Measurements from ENCODE around the gene TCF4.

Gene TCF4

DNA sequence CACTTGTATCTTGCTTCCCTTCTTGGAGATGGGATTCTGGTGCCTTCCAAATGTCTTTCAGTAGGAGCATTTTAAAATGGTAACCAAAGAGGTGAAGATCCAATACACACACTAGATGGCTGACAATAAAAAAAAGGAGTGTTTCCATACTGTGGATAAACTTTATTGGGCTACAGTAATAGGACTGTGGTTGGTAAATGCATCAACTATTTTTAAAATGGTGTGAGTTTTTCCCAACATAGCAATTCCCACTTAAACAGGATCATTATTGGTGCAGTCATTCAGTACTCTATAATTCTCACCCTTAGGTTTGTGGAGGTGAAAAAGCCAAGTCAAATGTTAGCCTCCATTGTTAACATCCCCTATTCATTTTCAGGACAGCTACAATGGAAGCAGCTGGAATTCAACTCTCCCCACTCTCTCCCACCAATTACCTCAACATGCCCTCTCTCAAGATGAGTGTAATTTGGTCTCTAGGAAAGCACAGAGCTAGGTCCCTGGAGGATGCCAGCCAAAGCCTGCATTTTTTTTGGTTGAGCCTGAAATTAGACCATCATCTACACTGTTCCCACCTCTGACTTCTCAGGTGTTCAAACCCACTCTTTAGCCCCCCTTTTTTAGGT, 273.3 kb downstream of the TCF4 start:
- DNase-seq, result peak; percentile 69

DNA sequence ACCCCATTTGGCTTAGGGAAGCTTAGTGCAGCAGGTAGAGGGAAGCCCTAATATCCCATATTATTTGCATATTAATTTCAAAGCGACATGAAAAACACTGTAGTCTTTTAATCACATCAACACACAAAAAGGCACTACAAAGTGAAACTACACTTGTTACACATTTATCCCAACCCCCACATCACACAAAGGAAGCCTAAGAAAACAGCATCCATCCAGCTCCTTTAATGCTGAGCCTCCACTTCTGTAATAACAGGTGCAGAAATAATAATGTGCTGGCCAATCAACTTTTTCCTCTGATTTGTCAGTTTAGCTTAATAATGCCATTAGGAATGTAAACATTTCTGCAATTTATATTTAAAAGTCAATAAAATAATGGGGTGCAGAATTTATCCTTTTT, 274.0 kb downstream of the TCF4 start:
- DNase-seq, result no peak

DNA sequence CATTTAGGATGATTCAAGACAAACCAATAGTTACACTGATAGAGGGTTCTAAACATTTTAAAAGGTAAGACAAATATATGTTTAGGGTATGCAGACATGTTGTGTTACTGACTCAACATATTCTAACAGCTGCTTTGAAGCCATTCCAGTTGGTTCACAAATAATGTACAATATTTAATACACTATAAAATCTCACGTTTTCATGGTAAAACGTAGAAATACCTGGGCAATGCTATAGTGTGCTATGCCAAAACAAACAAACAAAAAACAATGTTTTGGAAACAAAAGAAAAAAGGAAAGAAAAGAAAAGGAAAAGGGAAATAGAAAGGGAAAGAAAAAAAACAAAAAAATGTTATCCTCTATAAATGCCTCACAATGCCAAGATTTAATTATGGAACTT, 277.1 kb downstream of the TCF4 start:
- no peak for DNase-seq

GRCh38 chr18:55310044-55310676, 277.8 kb downstream of the TCF4 start:
- no peak for DNase-seq

DNA sequence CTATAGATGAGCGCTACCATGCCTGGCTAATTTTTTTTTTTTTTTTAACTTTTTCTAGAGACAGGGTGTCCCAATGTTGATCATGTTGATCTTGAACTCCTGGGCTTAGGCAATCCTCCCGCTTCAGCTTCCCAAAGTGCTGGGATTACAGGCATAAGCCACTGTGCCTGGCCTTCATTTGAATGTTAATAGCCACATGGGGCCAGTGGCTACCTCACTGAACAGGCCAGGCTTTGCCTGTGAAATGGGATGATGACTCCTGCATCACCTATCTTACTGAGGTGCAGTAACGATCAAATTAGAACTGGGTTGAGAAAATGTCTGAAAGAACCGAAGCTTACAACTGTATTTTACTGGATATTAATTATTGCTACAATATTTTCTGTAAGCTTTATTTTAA, 278.7 kb downstream of the TCF4 start:
- no peak for DNase-seq

GRCh38 chr18:55307505-55307904, 280.5 kb downstream of the TCF4 start:
- DNase-seq, result no peak

GRCh38 chr18:55306359-55307024, 281.5 kb downstream of the TCF4 start:
- no peak for DNase-seq

DNA sequence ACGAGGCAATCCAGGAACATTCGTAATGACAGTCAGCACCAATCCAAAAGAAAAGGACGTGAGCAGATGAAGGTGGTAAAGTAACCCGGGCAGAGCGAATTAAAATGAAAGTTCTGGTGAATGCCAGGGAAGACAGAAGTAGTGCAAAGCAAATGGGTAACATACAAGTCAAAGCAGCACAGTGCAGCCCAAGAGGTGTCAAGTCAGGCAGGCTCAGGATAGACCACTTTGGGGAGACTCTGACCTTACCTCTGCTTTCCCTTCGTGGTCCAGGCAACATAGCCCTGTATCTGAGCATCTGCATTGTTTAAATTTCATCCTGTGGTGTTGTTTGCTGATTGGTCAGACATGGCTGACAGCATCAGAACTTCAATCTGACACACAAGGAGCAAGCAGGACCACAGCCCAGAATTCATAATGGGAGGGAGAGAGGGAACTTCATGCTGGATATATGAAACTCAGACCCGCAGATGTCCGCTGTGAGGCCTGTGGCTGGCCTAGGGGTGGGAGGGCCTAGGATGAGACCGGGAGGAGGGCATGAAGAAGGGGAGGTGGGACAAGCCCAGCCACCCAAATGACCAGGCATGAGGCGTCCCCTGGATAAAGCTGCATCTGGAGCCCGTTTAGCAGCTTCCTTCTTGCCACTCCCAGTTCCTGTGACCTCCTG, 285.7 kb downstream of the TCF4 start:
- DNase-seq, result no peak

GRCh38 chr18:55301824-55302166, 286.2 kb downstream of the TCF4 start:
- DNase-seq, result no peak

GRCh38 chr18:55300936-55301531, 287.0 kb downstream of the TCF4 start:
- peak; percentile 52 for DNase-seq

DNA sequence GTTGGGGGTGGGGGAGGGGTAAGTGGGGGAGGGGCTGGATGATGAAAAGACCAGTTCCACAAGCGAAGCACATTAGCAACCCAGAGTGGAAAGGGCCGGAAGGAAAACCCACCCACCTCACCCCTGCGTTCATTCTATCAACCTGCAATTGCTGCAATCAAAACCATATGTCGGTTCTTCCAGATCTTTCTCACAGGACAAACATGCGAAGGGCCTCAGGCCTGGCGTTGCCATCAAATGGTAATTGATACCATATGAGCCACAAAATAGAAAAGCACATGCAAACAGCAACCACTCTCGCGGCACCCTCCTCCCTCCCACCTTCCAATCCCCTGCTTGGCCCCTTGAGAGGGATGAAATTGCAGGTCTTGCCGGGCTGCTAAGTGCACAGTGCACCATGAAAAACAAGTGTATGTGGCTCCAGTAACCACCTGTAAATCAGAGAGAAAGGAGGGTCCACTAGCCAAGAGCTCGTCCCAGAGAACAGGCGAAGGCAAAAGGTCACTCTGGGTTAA, 287.5 kb downstream of the TCF4 start:
- DNase-seq, result peak; percentile 81

DNA sequence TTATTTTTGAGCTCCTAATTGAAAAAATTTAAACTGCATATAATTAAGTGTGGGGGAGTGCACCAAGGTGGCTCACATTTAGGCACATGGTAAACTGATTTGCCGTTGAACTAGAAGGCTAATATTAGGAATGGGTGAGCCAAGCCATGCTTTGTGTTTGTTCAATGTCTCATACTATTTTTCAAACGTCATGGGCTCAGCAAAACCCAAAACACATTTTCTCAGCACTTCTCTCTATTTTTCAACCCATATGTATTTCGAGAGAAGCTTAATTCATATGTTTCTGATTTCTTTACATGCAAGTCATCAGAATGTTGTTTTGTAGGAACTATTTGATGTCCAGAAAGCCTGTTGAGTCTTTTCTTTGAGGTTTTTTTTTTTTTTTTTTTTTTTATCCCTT, 291.2 kb downstream of the TCF4 start:
- DNase-seq, result no peak

GRCh38 chr18:55296115-55296514, 291.9 kb downstream of the TCF4 start:
- no peak for DNase-seq

DNA sequence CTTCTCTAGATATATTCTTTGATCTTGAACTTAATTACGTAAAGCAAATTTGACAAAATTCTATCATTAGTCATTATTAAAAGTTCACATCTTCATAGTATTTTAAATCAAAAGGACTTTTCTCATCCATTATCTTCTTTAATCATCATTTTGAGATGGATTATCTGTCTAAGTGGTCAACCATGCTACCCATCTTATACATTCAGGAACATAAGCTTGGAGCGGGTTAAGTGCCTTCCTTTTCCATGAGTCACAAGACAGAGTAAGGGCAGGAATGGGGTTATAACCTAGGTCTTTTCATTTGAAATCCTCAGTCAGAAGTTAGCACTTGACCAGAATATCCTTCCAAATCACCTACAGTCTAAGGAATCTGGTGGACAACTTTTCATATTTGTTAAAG, 297.1 kb downstream of the TCF4 start:
- DNase-seq, result no peak

DNA sequence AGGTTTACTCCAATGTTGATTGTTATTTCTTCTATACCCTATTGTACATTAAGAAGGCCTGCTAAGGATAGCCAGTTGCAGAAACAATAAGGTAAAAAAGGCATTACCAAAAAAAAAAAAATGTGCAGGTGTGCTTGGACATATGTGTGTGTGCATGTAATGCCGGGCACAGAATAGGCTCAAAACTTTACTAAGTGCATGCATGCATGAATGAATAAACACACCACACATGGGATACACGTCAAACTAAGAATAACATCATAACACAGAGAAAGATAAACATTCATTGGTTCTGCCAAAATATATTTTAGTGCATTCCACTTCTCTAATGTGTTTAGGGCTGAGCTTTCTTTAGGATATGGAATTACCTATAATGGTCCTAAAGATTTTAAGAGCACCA, 298.2 kb downstream of the TCF4 start:
- no peak for DNase-seq

GRCh38 chr18:55289048-55289447, 298.9 kb downstream of the TCF4 start:
- DNase-seq, result peak; percentile 23

DNA sequence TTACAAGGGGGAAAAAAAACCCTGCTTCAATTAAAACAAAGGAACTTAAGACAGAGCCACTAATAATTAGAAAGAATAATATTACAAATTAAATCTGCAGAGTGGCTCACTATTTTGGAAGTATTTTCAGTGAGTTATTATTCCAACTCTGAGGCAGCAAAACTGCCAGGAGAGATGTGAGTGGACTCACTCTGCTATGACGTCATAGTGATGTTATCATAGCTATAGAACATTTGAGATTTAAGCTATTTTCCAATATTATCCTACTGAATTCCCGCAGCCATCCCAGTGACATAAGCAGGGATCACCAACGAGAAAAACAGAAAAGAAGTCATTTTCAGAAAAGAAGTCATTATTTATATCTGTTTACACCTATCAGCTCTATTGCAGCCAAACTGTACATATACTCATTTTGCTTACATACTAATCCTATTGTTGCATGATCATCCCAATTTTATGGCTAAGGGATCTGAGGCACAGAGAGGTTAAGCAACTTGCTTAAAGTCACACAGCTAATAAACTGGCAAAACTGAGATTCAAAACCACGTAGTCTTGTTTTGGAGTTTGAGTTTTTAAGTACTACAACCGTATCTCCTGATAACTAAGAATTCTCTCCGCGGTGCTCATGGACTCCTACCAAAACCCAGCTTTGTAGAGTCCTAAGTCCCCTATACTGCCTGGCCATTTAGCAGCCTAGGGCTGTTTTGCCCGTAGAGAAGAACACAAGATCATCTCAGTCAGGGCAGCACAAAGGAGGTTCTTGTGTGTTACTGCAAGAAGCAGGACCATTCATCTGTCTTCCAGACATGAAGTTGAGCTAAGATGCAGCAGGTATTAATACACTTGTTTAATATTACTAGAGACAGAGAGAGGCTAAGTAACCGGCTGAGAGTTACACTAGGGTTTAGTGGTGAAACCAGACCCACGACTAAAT, 299.8 kb downstream of the TCF4 start:
- DNase-seq, result no peak

DNA sequence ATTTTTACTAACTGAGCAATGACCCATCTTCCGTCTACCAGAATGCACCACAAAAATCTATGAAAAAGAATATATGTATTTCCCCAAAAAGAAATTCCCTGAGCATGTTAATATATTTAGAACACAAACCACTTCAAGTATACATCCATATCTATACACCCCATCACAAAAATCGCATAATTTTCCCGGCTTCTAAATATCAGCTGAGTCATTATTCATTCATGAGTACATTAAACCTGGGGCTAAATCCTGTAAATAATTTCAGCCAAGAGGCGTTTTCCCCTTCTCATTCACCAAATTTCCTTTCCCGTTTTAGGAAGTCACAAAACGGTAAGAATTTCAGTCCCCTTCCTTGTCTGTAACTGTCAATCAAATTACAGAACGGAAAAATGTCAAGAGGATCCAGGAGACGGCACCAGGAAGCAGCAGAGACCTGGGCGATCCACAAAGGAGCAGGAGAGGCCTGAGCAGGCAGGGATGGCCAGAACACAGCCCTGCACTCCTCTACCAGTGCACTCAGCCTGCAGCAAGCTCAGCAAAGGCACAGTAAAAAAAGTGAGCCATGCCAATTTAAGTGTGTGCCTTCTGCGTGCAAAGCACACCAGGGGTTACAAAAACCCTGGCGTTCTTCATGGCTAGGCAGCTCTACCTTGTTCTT, 300.7 kb downstream of the TCF4 start:
- DNase-seq, result peak; percentile 40

GRCh38 chr18:55286257-55286825, 301.7 kb downstream of the TCF4 start:
- DNase-seq, result no peak

- DNase-seq, result no peak
Observed at GRCh38 chr18:55284614-55285013, 303.4 kb downstream of the TCF4 start.

DNA sequence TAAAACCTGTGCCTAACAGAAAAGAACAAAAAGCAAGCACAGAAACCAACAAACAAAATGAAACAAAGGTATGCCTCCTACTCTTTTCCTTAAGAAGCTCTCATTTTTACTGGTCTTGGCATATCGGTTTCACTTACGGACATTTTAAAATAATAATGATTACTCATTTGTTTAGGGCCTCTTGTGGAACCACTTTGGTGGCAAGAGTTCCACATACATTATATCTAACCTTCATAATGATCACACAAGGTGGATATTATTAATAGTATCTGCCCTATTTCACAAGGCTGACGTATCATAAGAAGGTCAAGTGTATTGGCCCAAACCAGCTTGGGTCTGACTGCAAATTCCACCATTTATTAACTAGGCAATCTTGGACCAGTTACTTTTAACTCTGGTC, 304.7 kb downstream of the TCF4 start:
- no peak for DNase-seq

Measured in NCI-H1092 (cell line).